Activated CD4-positive, alpha-beta T cell treated with anti-CD3 and anti-CD28 coated beads, Interleukin-2, amount 50 U/mL, for 1 hour (primary cell): ENCODE data around the gene PPP1R12B.
"Not testable (repeated sequence)": the region's sequence is repeated elsewhere in the genome, so short reads cannot be mapped to it uniquely, and the experiment has no call there.

Source experiments
- DNase-seq: peaks from one replicate; pipeline ENCODE4 v3.0.0-alpha.2; 2020

Gene PPP1R12B

DNA sequence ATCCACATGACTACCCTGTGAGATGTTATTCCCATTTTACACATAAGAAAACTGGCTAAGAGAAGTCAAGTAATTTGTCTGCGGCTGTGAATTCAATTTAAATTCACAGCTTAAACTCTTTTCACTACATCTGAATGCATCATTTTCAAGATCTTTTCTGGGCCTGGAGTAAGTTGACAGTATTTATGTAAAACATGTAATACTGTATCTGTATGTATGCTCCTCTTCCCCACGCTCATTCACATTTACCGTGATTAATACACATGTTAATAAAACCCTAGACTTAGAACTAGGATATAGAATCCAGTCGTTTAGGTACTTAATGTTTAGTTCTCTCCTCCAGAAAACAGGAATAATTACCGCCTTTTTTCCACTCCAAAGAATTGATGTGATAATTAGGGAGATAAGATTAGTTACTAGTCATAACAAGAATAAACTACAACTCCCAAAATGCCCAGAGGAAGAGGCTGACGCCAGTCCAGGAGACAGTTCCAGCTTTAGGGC lies 442 bp upstream of the PPP1R12B start:
- DNase-seq: no peak

DNA sequence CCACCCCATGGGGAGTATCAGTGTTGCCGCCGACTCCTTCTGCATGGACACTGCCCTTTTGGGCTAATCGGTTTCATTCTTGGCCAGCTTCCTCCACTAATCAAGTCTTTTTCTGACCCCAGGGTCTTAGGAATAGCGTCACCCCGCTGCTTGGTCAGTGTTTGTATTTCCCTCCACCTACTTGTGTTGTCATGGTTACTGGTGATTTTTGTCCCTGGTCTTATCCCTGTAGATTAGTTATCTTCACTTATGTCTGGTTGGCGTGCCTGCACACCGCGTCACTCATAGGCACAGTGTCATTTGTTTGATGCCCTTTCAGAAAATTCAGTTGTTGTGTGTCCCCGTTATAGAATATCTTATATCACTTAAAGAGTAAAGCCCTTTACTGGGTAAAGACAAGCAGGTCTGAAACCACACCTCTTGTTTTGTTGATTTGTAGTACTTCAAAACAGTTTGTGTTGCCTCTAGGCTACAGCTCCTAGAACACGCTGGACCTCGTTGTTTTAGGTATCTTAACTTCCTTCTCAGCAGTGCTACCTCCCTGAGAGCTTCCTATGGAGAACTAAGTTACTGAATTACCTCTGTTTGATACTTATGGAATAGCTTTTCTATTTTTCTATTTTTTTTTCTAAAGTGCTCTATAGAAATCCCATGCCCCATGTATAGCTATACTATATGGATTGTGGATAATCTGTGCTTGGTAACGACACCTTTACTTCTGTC lies 868 bp downstream of the PPP1R12B start:
- DNase-seq: no peak

DNA sequence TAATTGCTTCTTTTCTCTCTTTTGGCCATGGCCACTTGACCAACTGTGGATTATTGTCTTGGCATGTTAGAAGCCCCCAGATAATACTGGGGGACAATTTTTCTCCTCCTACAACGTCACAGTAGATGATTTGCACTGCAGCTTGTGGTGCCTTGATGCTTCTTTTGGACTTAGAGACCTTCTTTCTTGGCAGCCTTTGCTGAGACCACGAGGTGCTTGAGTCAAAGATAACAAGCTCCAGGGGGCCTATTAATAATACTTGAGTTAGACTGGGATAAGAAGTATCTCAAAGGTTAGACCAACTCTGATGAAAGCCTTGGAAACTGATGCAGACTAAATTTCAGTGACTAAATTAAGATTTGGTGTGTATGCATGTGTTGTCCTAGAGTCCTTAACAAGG lies 3.2 kb downstream of the PPP1R12B start:
- no peak for DNase-seq

DNA sequence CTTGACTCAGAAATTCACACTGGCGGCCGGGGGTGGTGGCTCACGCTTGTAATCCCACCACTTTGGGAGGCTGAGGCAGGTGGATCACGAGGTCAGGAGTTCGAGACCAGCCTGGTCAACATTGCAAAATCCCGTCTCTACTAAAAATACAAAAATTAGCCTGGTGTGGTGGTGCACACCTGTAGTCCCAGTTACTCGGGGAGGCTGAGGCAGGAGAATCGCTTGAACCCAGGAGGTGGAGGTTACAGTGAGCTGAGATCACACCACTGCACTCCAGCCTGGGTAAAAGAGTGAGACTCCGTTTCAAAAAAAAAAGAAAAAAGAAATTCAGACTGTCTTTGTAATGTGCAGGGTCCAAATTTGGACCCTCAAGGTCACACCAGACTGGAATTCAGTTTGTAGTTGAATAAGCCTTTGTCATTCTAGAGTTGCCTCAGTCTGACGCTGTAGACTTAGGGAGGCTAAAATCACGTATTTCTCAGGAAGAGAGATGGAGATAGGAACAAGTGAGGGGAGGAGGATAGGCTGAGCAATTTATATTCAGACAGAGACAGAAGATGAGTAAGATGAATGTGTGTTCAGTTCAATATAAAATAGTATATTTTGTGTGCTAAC lies 4.2 kb downstream of the PPP1R12B start:
- not testable (repeated sequence) for DNase-seq

DNA sequence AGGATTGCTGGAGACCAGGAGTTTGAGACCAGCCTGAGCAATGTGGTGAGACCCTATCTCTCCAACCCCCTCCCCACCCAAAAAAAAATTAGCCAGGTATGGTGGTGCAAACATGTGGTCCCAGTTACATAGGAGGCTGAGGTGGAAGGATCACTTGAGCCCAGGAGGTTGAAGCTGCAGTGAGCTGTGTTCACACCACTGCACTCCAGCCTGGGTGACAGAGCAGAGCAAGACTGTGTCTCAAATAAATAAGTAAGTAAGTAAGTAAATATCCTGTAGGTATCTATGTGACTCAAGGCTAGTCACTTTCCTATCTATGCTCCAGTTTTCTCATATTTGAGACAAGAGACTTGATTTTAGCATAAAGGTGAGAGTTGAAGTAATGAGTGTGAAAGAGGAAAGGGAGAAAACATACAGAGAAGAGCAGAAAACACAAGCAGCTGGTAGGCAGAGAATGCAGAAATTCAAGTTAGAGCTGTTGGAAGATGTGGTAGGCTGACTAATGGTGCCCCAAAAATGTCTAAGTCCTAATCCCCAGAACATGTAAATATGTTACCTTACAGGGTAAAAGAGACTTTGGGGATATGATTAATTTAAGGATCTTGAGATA lies 7.5 kb downstream of the PPP1R12B start:
- DNase-seq: no peak

DNA sequence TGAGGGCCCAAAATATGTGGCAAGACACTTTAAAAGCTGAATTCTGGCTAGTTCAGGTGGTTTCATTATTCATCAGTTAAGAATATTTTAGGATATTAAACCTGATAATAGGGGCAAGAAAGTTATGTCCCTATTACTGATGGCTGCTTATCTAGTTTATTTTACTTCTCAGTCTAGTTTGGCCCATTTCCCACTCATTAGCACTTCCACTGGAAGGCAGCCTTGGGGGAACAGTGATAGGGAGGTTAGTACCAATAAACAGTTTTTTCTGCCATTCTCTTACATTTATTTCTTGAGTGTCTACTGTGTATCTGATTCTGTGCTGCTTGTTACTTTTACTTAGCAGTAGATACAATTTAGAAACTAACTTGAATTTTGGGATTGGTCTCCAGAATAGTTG lies 9.0 kb downstream of the PPP1R12B start:
- DNase-seq: no peak

DNA sequence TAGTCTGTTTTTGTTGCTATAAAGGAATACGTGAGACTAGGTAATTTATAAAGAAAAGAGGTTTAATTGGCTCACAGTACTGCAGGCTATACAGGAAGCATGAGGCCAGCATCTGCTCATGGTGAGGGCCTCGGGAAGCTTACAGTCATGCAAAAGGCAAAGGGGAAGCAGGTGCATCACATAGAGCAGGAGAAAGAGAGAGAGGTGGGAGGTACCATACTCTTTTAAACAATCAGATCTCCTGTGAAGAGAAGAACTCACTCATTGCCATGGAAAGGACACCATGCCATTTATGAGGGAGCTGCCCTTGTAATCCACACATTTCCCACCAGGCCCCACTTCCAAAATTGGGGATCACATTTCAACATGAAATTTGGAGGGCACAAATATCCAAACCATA lies 12.7 kb downstream of the PPP1R12B start:
- DNase-seq: no peak

DNA sequence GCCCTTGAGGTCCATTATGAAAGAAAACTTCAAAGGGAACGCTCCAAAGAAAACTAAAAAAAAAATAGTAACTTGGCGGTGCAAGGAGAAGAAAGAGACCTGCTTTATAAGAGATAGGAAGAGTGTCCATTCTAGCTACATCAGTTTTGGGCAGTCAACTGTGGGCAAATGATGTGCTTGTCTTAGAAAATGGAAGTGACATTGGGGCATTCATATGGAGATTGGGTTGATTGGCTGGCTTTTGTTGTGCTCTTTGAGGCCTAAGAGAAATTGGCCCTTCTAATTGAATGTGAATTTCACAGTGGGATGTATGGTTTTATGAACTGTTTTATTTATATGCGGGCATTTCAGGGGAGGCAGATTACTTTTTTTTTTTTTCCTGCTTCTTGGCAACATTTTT lies 13.2 kb downstream of the PPP1R12B start:
- DNase-seq: no peak

DNA sequence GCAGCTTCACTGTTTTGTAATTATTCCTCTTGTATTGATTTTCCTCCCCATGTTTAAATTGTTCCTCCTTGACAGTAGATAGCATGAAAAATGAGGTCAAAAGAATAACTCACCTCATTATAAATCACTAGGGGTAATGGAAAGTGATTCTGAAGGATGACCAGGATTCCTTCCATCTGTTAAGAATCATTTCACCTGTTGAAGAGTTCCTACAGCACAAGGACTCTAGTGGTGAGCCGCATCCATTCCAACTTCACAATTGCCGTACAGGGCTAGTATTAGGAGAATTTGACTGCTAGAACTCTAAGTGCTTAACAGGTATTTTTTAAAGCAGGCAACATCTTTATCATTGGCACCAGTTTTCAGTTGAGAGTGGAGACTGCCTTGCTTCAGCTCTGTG lies 13.7 kb downstream of the PPP1R12B start:
- no peak for DNase-seq

DNA sequence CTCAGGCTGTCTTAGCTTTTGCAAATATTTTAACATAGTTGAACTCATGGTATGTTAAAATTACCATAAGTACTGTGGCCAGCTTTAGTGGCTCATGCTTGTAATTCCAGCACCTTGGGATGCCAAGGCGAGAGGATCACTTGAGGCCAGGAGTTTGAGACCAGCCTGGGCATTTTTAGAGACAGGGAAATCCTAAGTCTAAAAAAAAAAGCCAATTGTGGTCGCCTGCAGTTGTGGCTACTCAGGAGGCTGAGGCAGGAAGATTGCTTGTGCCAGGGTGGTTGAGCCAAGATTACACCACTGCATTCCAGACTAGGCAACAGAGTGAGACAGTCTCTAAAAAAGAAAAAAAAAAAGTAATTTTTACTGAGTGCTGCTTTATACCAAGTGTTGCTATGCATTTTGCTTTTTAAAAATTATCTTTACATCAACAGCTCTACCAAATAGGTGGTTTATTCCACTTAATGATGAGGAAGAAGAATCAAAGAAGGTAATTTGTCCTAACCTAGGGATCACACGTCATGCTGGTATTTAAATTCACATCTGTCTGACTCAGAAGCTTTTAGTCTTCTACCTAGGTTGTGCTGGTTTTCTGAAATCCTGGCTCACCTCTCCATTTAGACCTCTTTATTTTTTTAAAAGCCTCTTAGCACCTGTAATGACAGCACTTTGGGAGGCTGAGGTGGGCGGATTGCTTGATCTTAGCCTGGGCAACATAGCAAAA lies 16.8 kb downstream of the PPP1R12B start:
- no peak for DNase-seq

DNA sequence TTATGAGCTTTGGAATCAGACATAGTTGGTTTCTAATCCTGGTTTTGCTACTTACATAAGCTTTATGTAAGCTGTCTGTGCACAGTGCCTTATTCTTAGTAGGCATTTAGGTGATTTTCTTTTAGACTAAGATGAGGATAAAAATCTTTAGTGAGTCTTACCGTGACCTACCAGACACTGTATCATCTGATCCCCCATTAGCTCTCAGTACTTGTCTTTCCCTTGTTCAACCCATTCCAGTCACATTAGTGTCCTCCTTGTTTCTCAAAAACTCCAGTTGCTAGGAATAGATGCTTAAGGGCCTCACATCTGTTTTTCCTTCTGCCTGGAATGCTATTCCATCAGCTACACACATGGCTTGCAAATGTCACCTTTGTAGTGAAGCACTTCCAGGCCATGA lies 18.8 kb downstream of the PPP1R12B start:
- no peak for DNase-seq

DNA sequence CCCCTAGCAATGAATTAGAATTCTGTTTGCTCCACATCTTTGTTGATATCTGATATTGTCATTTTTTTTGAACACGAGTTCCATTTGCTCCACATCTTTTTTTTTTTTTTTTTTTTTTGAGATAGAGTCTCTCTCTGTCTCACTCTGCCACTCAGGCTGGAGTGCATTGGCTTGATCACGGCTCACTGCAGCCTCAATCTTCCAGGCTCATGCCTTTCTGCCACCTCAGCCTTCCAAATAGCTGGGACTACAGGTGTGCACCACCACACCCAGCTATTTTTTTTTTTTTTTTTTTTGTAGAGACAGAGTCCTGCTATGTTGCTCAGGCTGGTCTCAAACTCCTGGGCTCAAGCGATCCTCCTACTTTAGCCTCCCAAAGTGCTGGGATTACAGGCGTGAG lies 22.4 kb downstream of the PPP1R12B start:
- DNase-seq: not testable (repeated sequence)

DNA sequence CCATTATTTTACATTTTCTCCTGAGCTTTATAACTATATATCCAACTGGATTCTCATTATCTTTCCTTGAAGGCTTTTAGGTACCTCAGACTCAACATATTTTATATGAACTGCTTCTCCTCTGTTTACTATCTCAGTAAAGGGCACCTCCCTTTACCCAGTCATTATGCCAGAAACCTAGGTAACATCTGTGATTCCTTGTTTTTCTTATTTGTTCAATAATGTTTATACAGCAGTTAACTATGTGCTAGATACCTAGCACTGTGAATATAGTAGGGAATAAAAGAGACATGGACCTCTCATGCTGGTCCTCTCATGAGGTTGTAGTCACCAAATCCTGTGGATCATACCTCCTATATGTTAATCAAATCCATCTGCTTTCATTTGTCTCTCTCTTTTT lies 25.6 kb downstream of the PPP1R12B start:
- DNase-seq: no peak

DNA sequence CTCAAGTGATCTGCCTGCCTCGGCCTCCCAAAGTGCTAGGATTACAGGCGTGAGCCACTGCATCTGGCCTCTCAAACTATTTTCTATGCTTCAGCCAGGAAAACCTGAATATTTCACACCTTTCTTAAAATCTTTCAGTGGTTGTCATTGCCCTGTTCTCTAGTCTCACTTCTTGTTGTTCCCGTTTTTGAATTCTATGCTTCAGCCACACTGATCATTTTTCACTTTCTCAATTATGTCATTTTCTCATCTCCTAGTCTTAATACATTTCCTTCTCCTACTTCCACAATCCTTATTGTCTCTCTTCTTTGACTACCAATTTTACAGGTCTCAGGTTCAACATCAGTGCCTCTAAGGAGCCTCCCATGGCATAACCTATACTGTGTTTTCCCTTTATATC lies 26.7 kb downstream of the PPP1R12B start:
- not testable (repeated sequence) for DNase-seq

DNA sequence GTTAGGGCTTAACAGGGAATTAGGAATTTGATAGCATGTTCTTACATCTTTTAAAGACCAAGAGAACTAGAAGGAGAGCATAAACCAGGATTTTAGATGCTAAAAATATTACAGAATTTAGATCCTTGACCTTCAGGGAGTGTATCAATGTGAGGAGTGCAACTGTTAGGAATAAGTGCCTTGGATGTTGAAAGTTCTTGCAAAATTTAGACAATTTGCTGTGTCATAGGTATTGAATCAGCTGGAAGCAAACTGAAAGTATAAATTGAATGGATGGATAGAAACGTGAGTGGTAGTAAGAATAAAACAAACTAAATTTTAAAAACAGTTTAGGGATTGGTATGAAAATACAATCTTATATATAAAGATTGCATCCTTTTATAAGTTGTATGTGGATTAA lies 27.7 kb downstream of the PPP1R12B start:
- DNase-seq: no peak

DNA sequence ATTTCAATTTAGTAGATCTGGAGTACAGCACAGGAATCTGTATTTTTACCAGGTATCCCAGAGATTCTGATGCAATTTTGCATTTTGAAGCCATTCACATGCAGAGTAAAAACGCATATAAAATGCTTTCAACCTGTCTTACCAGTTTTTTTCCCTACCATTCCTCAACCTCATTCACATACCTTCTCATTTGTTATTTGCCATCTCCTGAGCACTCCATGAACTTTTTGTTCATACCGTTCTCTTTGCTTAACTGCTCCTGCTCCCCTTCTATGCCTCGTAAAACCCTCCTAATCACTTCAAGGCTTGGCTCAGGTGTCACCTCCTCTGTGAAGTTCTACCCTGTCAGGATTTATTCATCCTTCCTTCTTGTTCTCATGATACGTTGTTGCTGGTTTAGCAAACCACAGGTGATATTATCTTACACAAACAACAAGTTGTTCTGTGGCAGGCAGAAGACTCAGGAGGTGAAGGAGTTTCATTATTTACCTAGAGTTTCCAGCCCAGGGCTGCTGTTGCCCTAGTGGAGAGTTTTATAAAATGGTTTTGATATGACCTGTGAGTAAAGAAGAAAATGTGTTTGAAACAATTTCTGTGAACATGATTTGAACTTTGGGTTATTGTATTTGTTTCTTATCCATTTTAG lies 31.5 kb downstream of the PPP1R12B start:
- DNase-seq: not testable (repeated sequence)

DNA sequence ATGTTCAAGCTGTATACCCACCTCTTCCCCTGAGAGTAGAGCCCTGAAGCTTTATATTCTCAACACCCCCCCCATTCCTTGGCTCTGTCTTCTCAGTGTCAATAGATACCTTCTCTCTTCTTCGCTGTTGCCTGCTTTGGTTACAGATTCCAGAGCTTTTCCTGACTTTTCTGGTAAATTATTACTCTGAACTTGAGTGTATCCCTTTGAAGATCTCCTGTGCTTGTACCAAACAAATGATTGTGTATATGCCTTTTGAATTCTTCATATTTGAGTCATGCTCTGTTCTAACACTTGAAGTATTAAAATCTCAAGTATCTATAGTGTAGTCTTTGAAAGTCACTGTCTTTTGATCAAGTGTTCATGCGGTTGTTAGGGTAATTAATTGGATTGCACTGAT lies 32.0 kb downstream of the PPP1R12B start:
- not testable (repeated sequence) for DNase-seq

DNA sequence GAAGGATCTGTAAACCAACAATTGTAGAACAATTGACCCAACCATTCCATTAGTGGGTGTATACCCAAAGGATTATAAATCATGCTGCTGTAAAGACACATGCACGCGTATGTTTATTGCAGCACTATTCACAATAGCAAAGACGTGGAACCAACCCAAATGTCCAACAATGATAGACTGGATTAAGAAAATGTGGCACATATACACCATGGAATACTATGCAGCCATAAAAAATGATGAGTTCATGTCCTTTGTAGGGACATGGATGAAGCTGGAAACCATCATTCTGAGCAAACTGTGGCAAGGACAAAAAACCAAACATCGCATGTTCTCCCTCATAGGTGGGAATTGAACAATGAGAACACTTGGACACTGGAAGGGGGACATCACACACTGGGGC lies 33.4 kb downstream of the PPP1R12B start:
- not testable (repeated sequence) for DNase-seq

DNA sequence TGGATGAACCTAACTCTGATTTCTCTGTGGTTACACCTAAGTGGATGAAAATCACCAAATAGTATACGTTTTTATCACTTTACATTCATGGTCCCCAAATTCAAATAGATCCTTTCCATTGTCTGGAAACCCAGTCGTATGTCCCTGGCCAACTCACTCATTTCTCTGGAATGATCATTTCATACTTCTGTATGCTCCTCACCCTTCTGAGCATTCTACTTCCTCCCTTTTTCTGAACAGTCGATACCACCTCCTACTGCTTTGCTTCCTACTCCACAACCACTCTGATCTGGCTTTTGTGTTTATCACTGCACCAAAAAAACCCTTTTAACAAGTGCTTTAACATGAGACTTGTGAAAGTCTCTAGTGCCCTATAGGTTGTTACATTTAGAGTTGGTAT lies 47.3 kb downstream of the PPP1R12B start:
- DNase-seq: not testable (repeated sequence)

DNA sequence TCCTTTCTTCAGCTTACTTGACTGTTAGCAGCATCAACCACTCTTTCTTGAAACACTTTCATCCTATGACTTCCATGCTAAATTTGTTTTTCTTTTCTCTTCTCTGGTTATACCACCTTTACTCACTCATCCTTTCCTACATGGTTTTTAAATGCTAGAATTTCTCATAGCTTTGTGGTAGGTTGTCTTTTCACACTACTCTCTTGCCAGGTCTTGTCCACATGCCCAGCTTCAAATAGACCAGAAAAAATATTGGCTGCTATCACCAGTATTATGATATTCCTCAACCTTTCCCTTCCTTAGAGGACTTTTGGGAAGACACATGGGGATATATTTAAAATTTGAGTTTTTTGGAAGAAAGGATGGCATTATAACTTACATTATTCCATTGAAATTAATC lies 48.8 kb downstream of the PPP1R12B start:
- DNase-seq: no peak

DNA sequence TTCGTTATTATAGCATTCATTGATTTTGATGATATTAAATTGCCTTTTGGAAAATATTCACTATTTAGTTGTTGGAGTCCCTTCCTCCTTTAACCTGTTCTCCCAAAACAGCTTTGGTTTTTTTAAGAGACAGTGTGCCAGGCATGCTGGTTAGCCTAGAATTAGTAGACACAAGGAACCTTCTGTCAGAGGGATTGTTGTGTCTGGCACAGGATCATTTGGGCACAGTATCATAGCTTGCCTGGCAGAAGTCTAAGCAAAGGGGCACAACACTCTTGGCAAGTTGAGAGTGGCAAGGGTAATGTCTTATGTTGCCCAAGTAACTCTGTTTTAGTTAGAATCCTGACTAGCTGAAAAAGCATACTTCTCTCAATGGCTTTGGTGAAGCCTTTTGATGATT lies 49.9 kb downstream of the PPP1R12B start:
- not testable (repeated sequence) for DNase-seq

DNA sequence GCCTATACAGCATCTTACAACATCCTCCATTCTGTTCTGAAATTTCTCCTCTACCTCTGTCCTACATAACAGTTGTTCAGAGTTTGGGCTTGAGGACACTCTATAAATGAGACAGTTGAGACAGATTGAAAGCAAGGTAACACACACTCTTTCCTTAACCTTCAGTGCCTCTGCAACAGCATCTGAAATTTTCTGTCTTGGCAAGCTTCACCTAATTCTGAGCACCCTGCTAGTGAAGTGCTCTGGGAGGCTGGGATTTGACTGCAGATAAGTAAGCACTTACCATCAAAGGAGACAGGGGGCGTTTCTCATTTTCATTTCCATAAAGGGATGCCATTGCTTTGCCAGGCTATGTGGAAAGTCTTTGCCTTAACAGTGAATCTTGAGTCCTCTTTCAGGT lies 53.3 kb downstream of the PPP1R12B start:
- DNase-seq: not testable (repeated sequence)

DNA sequence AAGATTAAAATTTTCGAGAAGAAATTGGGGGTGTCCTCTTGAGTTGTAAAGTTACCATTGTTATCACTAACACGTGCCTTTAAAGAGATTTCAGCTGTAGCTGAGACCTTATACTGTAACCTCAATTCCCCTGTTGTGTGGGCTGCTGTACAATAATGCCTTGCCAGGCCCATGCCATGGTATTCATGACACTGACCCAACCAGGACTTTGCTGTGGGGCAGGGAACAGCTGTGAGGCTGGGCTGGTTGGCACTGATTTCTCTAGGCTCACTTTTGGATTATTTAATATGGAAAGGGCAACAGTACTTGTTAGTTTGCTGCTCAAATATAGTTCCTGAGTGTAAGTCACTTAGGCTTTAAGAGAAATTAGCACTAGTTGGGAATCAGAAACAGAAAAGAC lies 54.9 kb downstream of the PPP1R12B start:
- DNase-seq: not testable (repeated sequence)
